ENCODE data around the gene KANK2.

GRCh38 chr19:11201791-11202190, 4.4 kb upstream of the KANK2 start:
- TF ChIP-seq EZH2phosphoT487 (IDR thresholded peaks at IDR 0.05; ENCODE audit: insufficient read depth, low read depth) (no peak), EZH2 (IDR thresholded peaks at IDR 0.05; ENCODE audit: insufficient read depth, poor library complexity, severe bottlenecking) (no peak)
